Hindlimb muscle (tissue), 1 donor: ENCODE results near the gene CORO7. TPM values are rescaled to one million over a fixed set of nuclear protein-coding genes. Genes with fewer than 3 reads are reported as not detected.

Source experiments
- polyA plus RNA-seq: library from polyadenylated mRNA; unstranded; fragments of 120-200 nt; gene quantifications from one replicate; pipeline ENCODE4 v1.2.1, GENCODE V29; 2013; ENCODE audit not compliant: insufficient read length

Gene CORO7
- polyA plus RNA-seq, 1 donor, result 26.1 TPM

Other genes starting within 250 kb of the CORO7 start
- gene SRL, start 174.5 kb downstream of the CORO7 start, polyA plus RNA-seq, result 671 TPM
- 14.8 TPM for gene TFAP4, start 143.6 kb downstream of the CORO7 start, polyA plus RNA-seq
- gene GLIS2, start 100.5 kb downstream of the CORO7 start, polyA plus RNA-seq, result 25.8 TPM
- gene PAM16, start 65.3 kb downstream of the CORO7 start, polyA plus RNA-seq, result 28.9 TPM
- 12.6 TPM for gene VASN, start 44.7 kb downstream of the CORO7 start, polyA plus RNA-seq
- 34.9 TPM for gene DNAJA3, start 9.3 kb upstream of the CORO7 start, polyA plus RNA-seq
- gene NMRAL1, start 58.0 kb upstream of the CORO7 start, polyA plus RNA-seq, result 16.0 TPM
- 37.9 TPM for gene HMOX2, start 59.8 kb upstream of the CORO7 start, polyA plus RNA-seq
- gene CDIP1, start 122.2 kb upstream of the CORO7 start, polyA plus RNA-seq, result 42.8 TPM
- gene C16orf96, start 139.7 kb upstream of the CORO7 start, polyA plus RNA-seq, result 1.1 TPM
- 25.1 TPM for gene UBALD1, start 198.3 kb upstream of the CORO7 start, polyA plus RNA-seq
- gene MGRN1, start 208.2 kb upstream of the CORO7 start, polyA plus RNA-seq, result 46.0 TPM